ENCODE data around the gene RNF151. TPM values are rescaled to one million over a fixed set of nuclear protein-coding genes. Genes with fewer than 3 reads are reported as not detected.

Gene RNF151
- total RNA-seq, 4 donors from 2014 or later, result not detected

- peaks cover 11% of the 10 kb centered on the region for H3K36me3 ChIP-seq
- no peak for DNase-seq (ENCODE audit: low spot score in 2 of 2)
- H3K4me3 ChIP-seq, result peak overlapping the region; percentile 49
- H3K27ac ChIP-seq, result no peak overlapping the region
- TF ChIP-seq EP300 (IDR thresholded peaks at IDR 0.05) (no peak), POLR2A (IDR thresholded peaks at IDR 0.05) (no peak), POLR2AphosphoS5 (IDR thresholded peaks at IDR 0.05) (no peak)
- peaks cover 41% of the 10 kb centered on the region for H3K4me1 ChIP-seq
- WGBS, result 1% methylated on average over 18 of the region's 50 CpGs
- H3K9me3 ChIP-seq, result no peaks in the 10 kb centered on the region
- H3K27me3 ChIP-seq, result peaks cover 28% of the 10 kb centered on the region
Observed at GRCh38 chr16:1990351-1991134, 23.9 kb downstream of the RNF151 start.

- H3K9me3 ChIP-seq, result no peaks in the 10 kb centered on the region
- no peak overlapping the region for H3K27ac ChIP-seq
- peaks cover 36% of the 10 kb centered on the region for H3K4me1 ChIP-seq
- WGBS, result 5% methylated on average over 13 of the region's 18 CpGs
- no peak for DNase-seq (ENCODE audit: low spot score in 2 of 2)
- H3K4me3 ChIP-seq, result peak overlapping the region; percentile 49
- H3K27me3 ChIP-seq, result peaks cover 28% of the 10 kb centered on the region
- TF ChIP-seq POLR2A (IDR thresholded peaks at IDR 0.05), result no peak
- no peak for TF ChIP-seq EP300 (IDR thresholded peaks at IDR 0.05)
- no peak for TF ChIP-seq CTCF (IDR thresholded peaks at IDR 0.05)
- TF ChIP-seq POLR2AphosphoS5 (IDR thresholded peaks at IDR 0.05), result no peak
- peaks cover 5% of the 10 kb centered on the region for H3K36me3 ChIP-seq
Observed at GRCh38 chr16:1991135-1991551, 24.5 kb downstream of the RNF151 start.

GRCh38 chr16:1991588-1991947 is 24.9 kb downstream of the RNF151 start:
- Histone ChIP-seq H3K36me3 (peaks cover 1% of the 10 kb centered on the region), H3K27me3 (peaks cover 28% of the 10 kb centered on the region), H3K9me3 (no peaks in the 10 kb centered on the region), H3K4me3 (peak overlapping the region; percentile 49), H3K4me1 (peaks cover 36% of the 10 kb centered on the region), H3K27ac (peak overlapping the region; percentile 35)
- DNase-seq (ENCODE audit: low spot score in 2 of 2), result no peak
- 13% methylated on average over 11 of the region's 22 CpGs for WGBS
- TF ChIP-seq CTCF (IDR thresholded peaks at IDR 0.05), result no peak
- no peak for TF ChIP-seq POLR2A (IDR thresholded peaks at IDR 0.05)
- no peak for TF ChIP-seq POLR2AphosphoS5 (IDR thresholded peaks at IDR 0.05)
- TF ChIP-seq EP300 (IDR thresholded peaks at IDR 0.05), result no peak

GRCh38 chr16:1991948-1992703 is 25.5 kb downstream of the RNF151 start:
- peaks cover 3% of the 10 kb centered on the region for H3K36me3 ChIP-seq
- 8% methylated on average over 9 of the region's 96 CpGs for WGBS
- H3K27me3 ChIP-seq, result peaks cover 28% of the 10 kb centered on the region
- H3K9me3 ChIP-seq, result no peaks in the 10 kb centered on the region
- H3K4me1 ChIP-seq, result peaks cover 40% of the 10 kb centered on the region
- no peak for TF ChIP-seq POLR2A (IDR thresholded peaks at IDR 0.05)
- no peak for TF ChIP-seq EP300 (IDR thresholded peaks at IDR 0.05)
- peak in 1 of 3 donors; percentile 39 for TF ChIP-seq POLR2AphosphoS5 (IDR thresholded peaks at IDR 0.05)
- TF ChIP-seq CTCF (IDR thresholded peaks at IDR 0.05), result no peak
- peak overlapping the region; percentile 35 for H3K27ac ChIP-seq
- H3K4me3 ChIP-seq, result peak overlapping the region; percentile 49
- DNase-seq (ENCODE audit: low spot score in 2 of 2), result peak; percentile 97

- no peak overlapping the region for H3K4me3 ChIP-seq
- H3K36me3 ChIP-seq, result peaks cover 9% of the 10 kb centered on the region
- no peaks in the 10 kb centered on the region for H3K9me3 ChIP-seq
- 40% methylated on average over 6 of the region's 50 CpGs for WGBS
- peaks cover 43% of the 10 kb centered on the region for H3K4me1 ChIP-seq
- H3K27me3 ChIP-seq, result peaks cover 28% of the 10 kb centered on the region
- H3K27ac ChIP-seq, result no peak overlapping the region
- DNase-seq (ENCODE audit: low spot score in 2 of 2), result no peak
- no peak for TF ChIP-seq CTCF (IDR thresholded peaks at IDR 0.05)
- TF ChIP-seq POLR2AphosphoS5 (IDR thresholded peaks at IDR 0.05), result no peak
- no peak for TF ChIP-seq EP300 (IDR thresholded peaks at IDR 0.05)
- TF ChIP-seq POLR2A (IDR thresholded peaks at IDR 0.05), result no peak
Observed at GRCh38 chr16:1992704-1993317, 26.2 kb downstream of the RNF151 start.

Data from suprapubic skin (tissue), 4 donors.